Measurements from ENCODE around the gene BCAP31. TPM values are rescaled to one million over a fixed set of nuclear protein-coding genes. Genes with fewer than 3 reads are reported as not detected.

The BCAP31 gene
- total RNA-seq, 1 experiment from 2014 or later, result 138 TPM

- H3K18ac ChIP-seq (ENCODE audit: insufficient read length, low read depth, low read length), result no peak overlapping the region
- H3K23me2 ChIP-seq (ENCODE audit: insufficient read length, low read depth, low read length, poor library complexity, severe bottlenecking), result no peaks in the 10 kb centered on the region
- Mint-ChIP-seq H3K9me3 (peaks cover 60 to 74% of the 10 kb centered on the region in 2 experiments), H3K36me3 (ENCODE audit: insufficient read depth in 1 of 3, low read depth in 3 of 3) (peaks cover 2 to 17% (median 10%) of the 10 kb centered on the region in 3 experiments; a peak in 6 of 7 replicates), H3K27me3 (ENCODE audit: low read depth) (peaks cover 27% of the 10 kb centered on the region), H3K27ac (no peak overlapping the region; a peak in 1 of 7 replicates), H3K4me1 (peaks cover 14 to 28% of the 10 kb centered on the region in 2 experiments), H3K4me3 (no peak overlapping the region; a peak in 1 of 5 replicates)
- H3K4ac ChIP-seq (ENCODE audit: low read depth, low read length), result no peak overlapping the region
- H3K27ac ChIP-seq (ENCODE audit: insufficient read length, low read depth, low read length), result no peak overlapping the region
- no peak overlapping the region for H3T11ph ChIP-seq (ENCODE audit: low read length)
- H2BK15ac ChIP-seq (ENCODE audit: low read depth, low read length), result no peak overlapping the region
- H2BK20ac ChIP-seq (ENCODE audit: low read depth, low read length, poor library complexity, severe bottlenecking), result no peak overlapping the region
- peaks cover 7% of the 10 kb centered on the region for H3K9me3 ChIP-seq (ENCODE audit: control insufficient read depth, low read depth, low read length)
- H3K79me2 ChIP-seq (ENCODE audit: insufficient read depth, low read length), result no peaks in the 10 kb centered on the region
- no peak overlapping the region for H2BK12ac ChIP-seq (ENCODE audit: insufficient read length, low read depth, low read length)
- TF ChIP-seq CTCF (conservative IDR thresholded peaks at IDR 0.05), result no peak
- H2BK120ac ChIP-seq (ENCODE audit: low read depth, low read length, poor library complexity, severe bottlenecking), result no peak overlapping the region
- no peaks in the 10 kb centered on the region for H3K79me1 ChIP-seq (ENCODE audit: insufficient read depth, low read depth, low read length, poor library complexity, severe bottlenecking)
- no peaks in the 10 kb centered on the region for H4K20me1 ChIP-seq (ENCODE audit: control insufficient read depth, insufficient read depth, insufficient read length)
- no peak overlapping the region for H2AK5ac ChIP-seq (ENCODE audit: insufficient read length, low read length)
- no peak overlapping the region for H2AFZ ChIP-seq (ENCODE audit: low read length)
- no peaks in the 10 kb centered on the region for H3K4me1 ChIP-seq (ENCODE audit: insufficient read depth, low read length)
- H3K27me3 ChIP-seq (ENCODE audit: insufficient read depth, low read length), result no peaks in the 10 kb centered on the region; the same call in 1 of the 2 replicates
- no peak overlapping the region for H3K23ac ChIP-seq (ENCODE audit: insufficient read length, low read depth, low read length)
- H4K8ac ChIP-seq (replicated peaks; ENCODE audit: insufficient read length, low read depth, low read length), result no peak overlapping the region
- DNase-seq, result no peak
- H3K4me2 ChIP-seq (ENCODE audit: insufficient read depth, insufficient read length, low read length), result no peak overlapping the region
- H4K91ac ChIP-seq (ENCODE audit: insufficient read length, low read depth, low read length), result no peak overlapping the region
- H3K56ac ChIP-seq (ENCODE audit: insufficient read length, low read depth, low read length), result no peak overlapping the region
- no peak overlapping the region for H3K14ac ChIP-seq (ENCODE audit: insufficient read depth, low read length)
- H2BK5ac ChIP-seq (ENCODE audit: insufficient read length, low read length), result no peak overlapping the region
- no peak overlapping the region for H4K5ac ChIP-seq (ENCODE audit: insufficient read length, low read depth, low read length)
- no CpG with 5 or more reads among the region's 27 CpGs for WGBS (ENCODE audit: extremely low coverage, insufficient read length, low lambda C conversion rate)
- H3K9ac ChIP-seq (ENCODE audit: extremely low read depth, insufficient read length, low read length), result no peak overlapping the region
Observed at GRCh38 chrX:153671589-153672530, 52.3 kb downstream of the BCAP31 start.
